Lung microvascular endothelial cell (primary cell): ENCODE data around the gene CHFR. TPM values are rescaled to one million over a fixed set of nuclear protein-coding genes. Genes with fewer than 3 reads are reported as not detected.
"Not testable (repeated sequence)": the region's sequence is repeated elsewhere in the genome, so short reads cannot be mapped to it uniquely, and the experiment has no call there.

Source experiments
- DNase-seq, 2 donors: peaks; one replicate each; pipeline versions ENCODE4 v3.0.0 to v3.0.0-alpha.2; 2010; ENCODE audit warnings: low read depth in 2 of 2
- total RNA-seq: library from RNA; depleted of rRNA; stranded (reverse); fragments of >200 nt; gene quantifications from 2 replicates; pipeline ENCODE4 v1.2.1, GENCODE V29; 2014

Gene CHFR
- total RNA-seq, 1 donor from 2014 or later, result 35.7 TPM

- no peak for DNase-seq
Observed at GRCh38 chr12:132840536-132840935, 46.9 kb downstream of the CHFR start.

- no peak for DNase-seq
Observed at GRCh38 chr12:132839558-132840235, 47.7 kb downstream of the CHFR start.

- no peak for DNase-seq
Observed at GRCh38 chr12:132838410-132839080, 48.9 kb downstream of the CHFR start.

GRCh38 chr12:132837693-132838409 is 49.6 kb downstream of the CHFR start:
- no peak for DNase-seq

GRCh38 chr12:132836795-132837331 is 50.5 kb downstream of the CHFR start:
- no peak for DNase-seq

- not testable (repeated sequence) for DNase-seq
Observed at GRCh38 chr12:132836230-132836629, 51.2 kb downstream of the CHFR start.

GRCh38 chr12:132835076-132836025 is 52.1 kb downstream of the CHFR start:
- DNase-seq, result no peak

GRCh38 chr12:132834181-132834711 is 53.2 kb downstream of the CHFR start:
- no peak for DNase-seq

- no peak for DNase-seq
Observed at GRCh38 chr12:132833341-132833740, 54.1 kb downstream of the CHFR start.

GRCh38 chr12:132831771-132832170 is 55.6 kb downstream of the CHFR start:
- DNase-seq, result no peak

- DNase-seq, result peak; percentile 96 to 97
Observed at GRCh38 chr12:132828706-132829534, 58.5 kb downstream of the CHFR start, which contains the start of gene GOLGA3. GOLGA3 (minus strand) TSS chr12:132828869; CDS start chr12:132822128, 6,741 bp downstream.

- DNase-seq, result peak; percentile 64 to 80
Observed at GRCh38 chr12:132827763-132828703, 59.4 kb downstream of the CHFR start.

- no peak for DNase-seq
Observed at GRCh38 chr12:132825861-132826260, 61.5 kb downstream of the CHFR start.

- DNase-seq, result no peak
Observed at GRCh38 chr12:132825089-132825488, 62.3 kb downstream of the CHFR start.

- DNase-seq, result peak in 1 of 2 donors; percentile 35
Observed at GRCh38 chr12:132824053-132824452, 63.4 kb downstream of the CHFR start.

GRCh38 chr12:132818562-132818961 is 68.8 kb downstream of the CHFR start:
- no peak for DNase-seq

- DNase-seq, result no peak
Observed at GRCh38 chr12:132814232-132814631, 73.2 kb downstream of the CHFR start.

GRCh38 chr12:132813443-132813842 is 74.0 kb downstream of the CHFR start:
- DNase-seq, result no peak
